Adrenal gland (tissue), 5 donors: Measurements from ENCODE around the gene SCN2A.

Experiments used
- POLR2A ChIP-seq, 2 donors: fragments of 450-650 bp; IDR thresholded peaks; one replicate each; pipeline ENCODE4 v1.6.1; 2017; ENCODE audit warnings: antibody characterized with exemption in 2 of 2, mild to moderate bottlenecking in 2 of 2, moderate library complexity in 1 of 2
- TF ChIP-seq, protein P1 (sequence below), 6 experiments: fragments of 450-650 bp in 4 of 6; fragments of 200-600 bp in 2 of 6; sonication (generic) in 1 of 6; IDR thresholded peaks; 1 replicate in 5 of 6; 2 replicates in 1 of 6; pipeline versions ENCODE4 v1.5.1 to v1.8.0; 2016 to 2021; ENCODE audit warnings: antibody characterized with exemption in 6 of 6, mild to moderate bottlenecking in 2 of 6, moderate library complexity in 1 of 6
- donor health status: DM: no; HTN: no; CAD: no.

DNA sequence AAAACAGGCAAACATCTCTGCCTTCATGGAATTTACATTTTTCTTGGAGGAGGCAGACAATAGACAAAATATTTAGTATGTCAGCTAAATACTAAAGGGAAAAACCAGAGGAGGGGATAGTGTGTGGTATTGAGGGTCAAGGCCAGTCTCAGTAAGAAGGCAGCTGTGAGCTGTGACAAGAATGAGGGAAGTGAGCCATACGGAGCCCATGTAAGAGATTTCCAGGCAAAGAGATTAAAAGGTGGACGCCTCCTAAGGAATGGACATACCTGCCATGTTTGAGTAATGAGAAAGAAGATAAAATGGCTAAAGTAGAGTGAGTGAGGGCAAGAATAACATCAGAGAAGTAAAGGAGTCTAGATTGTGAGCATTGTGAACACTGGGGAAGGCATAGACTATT is 2.2 kb upstream of the SCN2A start:
- TF ChIP-seq, protein P1, sequence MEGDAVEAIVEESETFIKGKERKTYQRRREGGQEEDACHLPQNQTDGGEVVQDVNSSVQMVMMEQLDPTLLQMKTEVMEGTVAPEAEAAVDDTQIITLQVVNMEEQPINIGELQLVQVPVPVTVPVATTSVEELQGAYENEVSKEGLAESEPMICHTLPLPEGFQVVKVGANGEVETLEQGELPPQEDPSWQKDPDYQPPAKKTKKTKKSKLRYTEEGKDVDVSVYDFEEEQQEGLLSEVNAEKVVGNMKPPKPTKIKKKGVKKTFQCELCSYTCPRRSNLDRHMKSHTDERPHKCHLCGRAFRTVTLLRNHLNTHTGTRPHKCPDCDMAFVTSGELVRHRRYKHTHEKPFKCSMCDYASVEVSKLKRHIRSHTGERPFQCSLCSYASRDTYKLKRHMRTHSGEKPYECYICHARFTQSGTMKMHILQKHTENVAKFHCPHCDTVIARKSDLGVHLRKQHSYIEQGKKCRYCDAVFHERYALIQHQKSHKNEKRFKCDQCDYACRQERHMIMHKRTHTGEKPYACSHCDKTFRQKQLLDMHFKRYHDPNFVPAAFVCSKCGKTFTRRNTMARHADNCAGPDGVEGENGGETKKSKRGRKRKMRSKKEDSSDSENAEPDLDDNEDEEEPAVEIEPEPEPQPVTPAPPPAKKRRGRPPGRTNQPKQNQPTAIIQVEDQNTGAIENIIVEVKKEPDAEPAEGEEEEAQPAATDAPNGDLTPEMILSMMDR (IDR thresholded peaks at IDR 0.05) = no peak
- no peak for TF ChIP-seq POLR2A (IDR thresholded peaks at IDR 0.05)
